Endometrial microvascular endothelial cells (primary cell): ENCODE results near the gene CRYBA2. TPM values are rescaled to one million over a fixed set of nuclear protein-coding genes. Genes with fewer than 3 reads are reported as not detected.

Source experiments
- in situ Hi-C: cut with HindIII; loops from 2 replicates; pipeline ENCODE4 v1.10.0; 2017; ENCODE audit warnings: low sequenced_read_pairs, low pct_unique_long_range_greater_than_20kb; ENCODE audit errors: inconsistent ontology term
- total RNA-seq: library from RNA; depleted of rRNA; stranded (reverse); fragments of >200 nt; gene quantifications from one replicate; pipeline ENCODE4 v1.2.3, GENCODE V29; 2015; ENCODE audit errors: inconsistent ontology term

Gene CRYBA2
- total RNA-seq, 1 donor from 2014 or later: not detected

GRCh38 chr2:219001577-219002394, 8.6 kb upstream of the CRYBA2 start:
- in situ Hi-C loops: no loop called here

- in situ Hi-C loops: no loop called here
Measured at GRCh38 chr2:219001100-219001576, 7.9 kb upstream of the CRYBA2 start.

GRCh38 chr2:219000569-219000960, 7.3 kb upstream of the CRYBA2 start:
- in situ Hi-C loops: no loop called here

GRCh38 chr2:218999881-219000568, 6.8 kb upstream of the CRYBA2 start:
- in situ Hi-C loops: no loop called here

- in situ Hi-C loops: no loop called here
Measured at GRCh38 chr2:218999021-218999880, 6.0 kb upstream of the CRYBA2 start.

GRCh38 chr2:218998414-218999002, 5.3 kb upstream of the CRYBA2 start:
- in situ Hi-C loops: no loop called here

- in situ Hi-C loops: no loop called here
Measured at GRCh38 chr2:218997731-218998130, 4.5 kb upstream of the CRYBA2 start.

GRCh38 chr2:218996937-218997336, 3.7 kb upstream of the CRYBA2 start:
- in situ Hi-C loops: no loop called here

- in situ Hi-C loops: no loop called here
Measured at GRCh38 chr2:218995972-218996711, 2.9 kb upstream of the CRYBA2 start.

- in situ Hi-C loops: no loop called here
Measured at GRCh38 chr2:218995561-218995960, 2.3 kb upstream of the CRYBA2 start.

GRCh38 chr2:218992703-218993344, 398 bp downstream of the CRYBA2 start:
- in situ Hi-C loops: no loop called here

- in situ Hi-C loops: no loop called here
Measured at GRCh38 chr2:218992196-218992595, 1.0 kb downstream of the CRYBA2 start.

- in situ Hi-C loops: no loop called here
Measured at GRCh38 chr2:218991674-218992168, 1.5 kb downstream of the CRYBA2 start.

- in situ Hi-C loops: no loop called here
Measured at GRCh38 chr2:218990612-218991011, 2.6 kb downstream of the CRYBA2 start.

GRCh38 chr2:218990052-218990451, 3.2 kb downstream of the CRYBA2 start:
- in situ Hi-C loops: no loop called here

GRCh38 chr2:218988650-218989049, 4.6 kb downstream of the CRYBA2 start:
- in situ Hi-C loops: no loop called here

GRCh38 chr2:218988164-218988563, 5.1 kb downstream of the CRYBA2 start:
- in situ Hi-C loops: no loop called here
